B cell (primary cell): ENCODE data around the gene COX6B1. TPM values are rescaled to one million over a fixed set of nuclear protein-coding genes. Genes with fewer than 3 reads are reported as not detected.

Experiments
- ATAC-seq: fragments of 200-7000 bp; cut with Tn5 transposase; one replicate; pipeline ENCODE4 v1.10.0; 2021; ENCODE audit warnings: low read depth, mild to moderate bottlenecking, moderate number of reproducible peaks, moderate library complexity
- CTCF ChIA-PET: fragments of 350-600 bp; sonication (Branson Sonifier 250); formaldehyde crosslinking; loops from one replicate; lab custom pipeline; 2021; ENCODE audit warnings: antibody characterized with exemption, inconsistent platforms; lab: Charles Lee
- POLR2A ChIA-PET: fragments of 350-600 bp; sonication (Branson Sonifier 250); formaldehyde crosslinking; loops from one replicate; lab custom pipeline; 2021; ENCODE audit warnings: antibody characterized with exemption; lab: Charles Lee
- DNase-seq: peaks from one replicate; pipeline ENCODE4 v3.0.0; 2013
- H2AFZ ChIP-seq: 2 replicates; pipeline ENCODE4 v1.6.1; 2012; ENCODE audit warnings: mild to moderate bottlenecking, low read depth, low read length; ENCODE audit not compliant: insufficient read depth, poor library complexity, severe bottlenecking
- H3K27ac ChIP-seq, 2 donors: 1 replicate in 1 of 2; 2 replicates in 1 of 2; pipeline ENCODE4 v1.5.1; 2012 to 2013; ENCODE audit warnings: low read length in 2 of 2, mild to moderate bottlenecking in 2 of 2, moderate library complexity in 1 of 2
- H3K27me3 ChIP-seq, 4 experiments: fragments of 200-600 bp in 1 of 4; sonication (generic) in 1 of 4; replicated peaks in 1 of 4; 1 replicate in 2 of 4; 2 replicates in 2 of 4; pipeline versions ENCODE4 v1.6.1 to v1.7.0; 2013 to 2016; ENCODE audit warnings: low read length in 3 of 4, mild to moderate bottlenecking in 2 of 4, mixed read lengths in 1 of 4, moderate library complexity in 1 of 4; ENCODE audit not compliant: insufficient read depth in 4 of 4, control insufficient read depth in 3 of 4; ENCODE audit errors: control extremely low read depth in 1 of 4
- H3K36me3 ChIP-seq, 2 experiments: replicated peaks in 1 of 2; 1 replicate in 1 of 2; 2 replicates in 1 of 2; pipeline versions ENCODE4 v1.6.1 to v1.7.1; 2013; ENCODE audit warnings: low read length in 1 of 2; ENCODE audit not compliant: insufficient read depth in 2 of 2, control insufficient read depth in 1 of 2; ENCODE audit errors: control extremely low read depth in 1 of 2, extremely low read depth in 1 of 2
- H3K4me1 ChIP-seq, 2 donors: fragments of 200-600 bp in 1 of 2; sonication (generic) in 1 of 2; 1 replicate in 1 of 2; 2 replicates in 1 of 2; pipeline versions ENCODE4 v1.5.1 to v1.6.1; 2013 to 2017; ENCODE audit warnings: low read length in 2 of 2; ENCODE audit not compliant: control insufficient read depth in 2 of 2, insufficient read depth in 2 of 2
- H3K4me2 ChIP-seq: replicated peaks from 2 replicates; pipeline ENCODE3; 2012; ENCODE audit warnings: mild to moderate bottlenecking, low read depth, low read length; ENCODE audit not compliant: poor library complexity, severe bottlenecking
- H3K4me3 ChIP-seq, 5 experiments: fragments of 200-600 bp in 1 of 5; sonication (generic) in 1 of 5; 1 replicate in 3 of 5; 2 replicates in 2 of 5; pipeline versions ENCODE4 v1.5.1 to v1.7.0; 2011 to 2016; ENCODE audit warnings: low read length in 4 of 5, mild to moderate bottlenecking in 4 of 5, low read depth in 2 of 5, control low read depth in 1 of 5, moderate library complexity in 1 of 5; ENCODE audit not compliant: insufficient read depth in 1 of 5; ENCODE audit errors: control extremely low read depth in 1 of 5, extremely low read depth in 1 of 5
- H3K79me2 ChIP-seq: fragments of 200-600 bp; sonication (generic); one replicate; pipeline ENCODE4 v1.6.0; 2016; ENCODE audit warnings: low read length; ENCODE audit not compliant: control insufficient read depth, insufficient read depth
- H3K9ac ChIP-seq: fragments of 200-600 bp; sonication (generic); 2 replicates; pipeline ENCODE4 v1.6.1; 2017; ENCODE audit warnings: mild to moderate bottlenecking, low read length, moderate library complexity
- H3K9me3 ChIP-seq, 3 donors: one replicate each; pipeline versions ENCODE4 v1.6.1 to v1.7.1; 2013; ENCODE audit warnings: low read length in 2 of 3; ENCODE audit not compliant: control insufficient read depth in 2 of 3, insufficient read depth in 1 of 3; ENCODE audit errors: control extremely low read depth in 1 of 3
- H4K20me1 ChIP-seq: 2 replicates; pipeline ENCODE4 v1.6.0; 2012; ENCODE audit warnings: mild to moderate bottlenecking, low read length; ENCODE audit not compliant: insufficient read depth, control insufficient read depth, poor library complexity, severe bottlenecking
- H3K27ac Mint-ChIP-seq: one replicate; pipeline ENCODE4 v1.8.0; 2021; ENCODE audit warnings: mixed read lengths
- H3K27me3 Mint-ChIP-seq: one replicate; pipeline ENCODE4 v1.8.0; 2021; ENCODE audit warnings: mixed read lengths
- H3K4me1 Mint-ChIP-seq: one replicate; pipeline ENCODE4 v1.8.0; 2021; ENCODE audit warnings: mixed read lengths
- H3K4me3 Mint-ChIP-seq: one replicate; pipeline ENCODE4 v1.8.0; 2021; ENCODE audit warnings: mixed read lengths
- H3K9me3 Mint-ChIP-seq: one replicate; pipeline ENCODE4 v1.8.0; 2022; ENCODE audit warnings: mixed read lengths; ENCODE audit not compliant: insufficient read depth
- CTCF ChIP-seq: fragments of 200-600 bp; IDR thresholded peaks from one replicate; pipeline ENCODE4 v1.8.0; 2022; ENCODE audit warnings: antibody characterized with exemption, mild to moderate bottlenecking
- EZH2 ChIP-seq: IDR thresholded peaks from 2 replicates; pipeline ENCODE4 v1.6.1; 2012; ENCODE audit warnings: borderline replicate concordance, low read depth, mild to moderate bottlenecking, moderate library complexity, low read length; ENCODE audit not compliant: insufficient read depth, poor library complexity, severe bottlenecking
- whole genome bisulfite sequencing: methylation state at CpG from one replicate; pipeline ENCODE4 v1.1.5; 2013; ENCODE audit warnings: missing lambda C conversion rate; ENCODE audit not compliant: insufficient coverage; 5-methylcytosine and 5-hydroxymethylcytosine counted together
- intact Hi-C: fragments of 100-400 bp; cut with micrococcal nuclease; formaldehyde crosslinking; loops from one replicate; pipeline ENCODE4 v1.10.0; 2022
- polyA plus RNA-seq: library from polyadenylated mRNA; depleted of rRNA; stranded (reverse); fragments of >200 nt; gene quantifications from 2 replicates; pipeline ENCODE4 v1.2.3, GENCODE V29; 2012
- total RNA-seq, 2 donors: library from RNA; stranded (reverse); fragments of 120-200 nt in 1 of 2; gene quantifications; 1 replicate in 1 of 2; 2 replicates in 1 of 2; pipeline versions ENCODE4 v1.2.3 to v1.2.4, GENCODE V29; 2013 to 2022

The COX6B1 gene
- total and polyA plus RNA-seq, 2 donors (not counting 1 experiment from before 2014, with no cell fraction given), result 215 to 387 TPM

GRCh38 chr19:35622750-35623149 lies 25.4 kb upstream of the COX6B1 start:
- POLR2A ChIA-PET, result no interaction called here
- intact Hi-C loops, result no loop called here
- Histone ChIP-seq H3K9me3 (no peaks in the 10 kb centered on the region), H3K9ac (no peak overlapping the region), H3K27ac (no peak overlapping the region), H3K4me1 (peaks cover 0 to under 1% of the 10 kb centered on the region in 2 donors), H4K20me1 (no peaks in the 10 kb centered on the region), H3K27me3 (no peaks in the 10 kb centered on the region), H2AFZ (no peak overlapping the region), H3K79me2 (no peaks in the 10 kb centered on the region), H3K4me2 (no peak overlapping the region), H3K4me3 (no peak overlapping the region), H3K36me3 (peaks cover 0 to 11% of the 10 kb centered on the region in 2 experiments)
- 95% methylated on average over 13 of the region's 13 CpGs for WGBS
- H3K4me3 Mint-ChIP-seq, result no peak overlapping the region
- DNase-seq (no peak), ATAC-seq (no peak)
- peaks cover 2% of the 10 kb centered on the region for H3K4me1 Mint-ChIP-seq
- no peak for TF ChIP-seq EZH2
- TF ChIP-seq CTCF, result no peak
- H3K27me3 Mint-ChIP-seq, result no peaks in the 10 kb centered on the region
- H3K9me3 Mint-ChIP-seq, result no peaks in the 10 kb centered on the region
- H3K27ac Mint-ChIP-seq, result no peak overlapping the region
- CTCF ChIA-PET, result no interaction called here

- Histone ChIP-seq H3K4me1 (peaks cover 5 to 7% of the 10 kb centered on the region in 2 donors), H3K36me3 (peaks cover 0 to 9% of the 10 kb centered on the region in 2 experiments), H3K4me2 (no peak overlapping the region), H4K20me1 (no peaks in the 10 kb centered on the region), H3K27ac (no peak overlapping the region), H3K9me3 (no peaks in the 10 kb centered on the region), H3K79me2 (no peaks in the 10 kb centered on the region), H2AFZ (no peak overlapping the region), H3K27me3 (no peaks in the 10 kb centered on the region), H3K9ac (no peak overlapping the region), H3K4me3 (no peak overlapping the region)
- DNase-seq (no peak), ATAC-seq (no peak)
- intact Hi-C loops, result no loop called here
- 100% methylated on average over 2 of the region's 6 CpGs for WGBS
- TF ChIP-seq CTCF (no peak), EZH2 (no peak)
- Mint-ChIP-seq H3K9me3 (no peaks in the 10 kb centered on the region), H3K27ac (no peak overlapping the region), H3K4me3 (no peak overlapping the region), H3K27me3 (no peaks in the 10 kb centered on the region), H3K4me1 (peaks cover 6% of the 10 kb centered on the region)
- POLR2A ChIA-PET, result interaction anchor here (0.6 kb wide), 1 partner anchor 36 kb away, joined by 4 read pairs; no protein-coding TSS in a partner anchor
- CTCF ChIA-PET, result no interaction called here
These were observed 24.7 kb upstream of the COX6B1 start for GRCh38 chr19:35623327-35624010.
